Activated naive CD4-positive, alpha-beta T cell treated with anti-CD3 and anti-CD28 coated beads, Interleukin-2, amount 50 U/mL, for 72 hours (primary cell): ENCODE data around the gene TGM3. TPM values are rescaled to one million over a fixed set of nuclear protein-coding genes. Genes with fewer than 3 reads are reported as not detected.

Experiments
- ATAC-seq, 2 donors: fragments of 150-1000 bp; cut with Tn5 transposase; 2 replicates each; pipeline ENCODE4 v1.10.0; 2021; ENCODE audit warnings: mild to moderate bottlenecking in 2 of 2, moderate library complexity in 2 of 2
- DNase-seq, 2 donors: peaks; one replicate each; pipeline ENCODE4 v3.0.0; 2021 to 2022; ENCODE audit warnings: low spot score in 2 of 2
- H3K27ac Mint-ChIP-seq, 2 donors: one replicate each; pipeline ENCODE4 v1.8.0; 2022; ENCODE audit warnings: mild to moderate bottlenecking in 2 of 2, mixed read lengths in 2 of 2
- H3K36me3 Mint-ChIP-seq, 2 donors: one replicate each; pipeline ENCODE4 v1.8.0; 2022; ENCODE audit warnings: mixed read lengths in 2 of 2
- H3K9me3 Mint-ChIP-seq, 2 donors: one replicate each; pipeline ENCODE4 v1.8.0; 2022; ENCODE audit warnings: mixed read lengths in 2 of 2
- total RNA-seq, 2 donors: library from RNA; stranded (reverse); gene quantifications; one replicate each; pipeline ENCODE4 v1.2.3, GENCODE V29; 2022

Gene TGM3
- total RNA-seq, 2 donors from 2014 or later, result 0.16 TPM; not detected in 1

DNA sequence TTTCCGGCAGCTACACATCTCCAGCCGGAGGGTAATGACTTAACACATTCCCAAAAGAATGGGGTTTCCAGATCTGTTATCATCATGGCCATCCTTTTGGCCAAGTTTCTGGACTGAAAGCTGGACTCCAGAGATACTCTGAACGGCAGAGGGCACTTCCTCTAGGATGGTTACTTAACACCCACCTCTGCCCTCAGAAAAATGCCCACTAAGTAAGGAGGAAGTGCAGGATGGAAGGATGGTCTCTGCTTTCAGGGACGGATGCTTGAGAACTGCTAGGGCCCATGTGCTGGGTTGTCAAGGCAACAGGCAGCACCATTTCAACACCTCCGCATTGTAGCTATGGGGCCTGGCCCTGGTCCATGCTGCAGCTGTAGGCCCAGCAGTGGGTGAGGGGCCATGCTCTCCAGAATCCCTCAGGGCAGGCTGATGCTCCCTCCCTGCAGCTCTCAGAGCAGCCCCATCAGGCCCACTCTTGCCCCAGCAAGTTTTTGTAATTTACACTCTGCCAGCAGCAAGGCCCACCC, 16.5 kb upstream of the TGM3 start:
- no peak for ATAC-seq
- H3K9me3 Mint-ChIP-seq, result no peaks in the 10 kb centered on the region

DNA sequence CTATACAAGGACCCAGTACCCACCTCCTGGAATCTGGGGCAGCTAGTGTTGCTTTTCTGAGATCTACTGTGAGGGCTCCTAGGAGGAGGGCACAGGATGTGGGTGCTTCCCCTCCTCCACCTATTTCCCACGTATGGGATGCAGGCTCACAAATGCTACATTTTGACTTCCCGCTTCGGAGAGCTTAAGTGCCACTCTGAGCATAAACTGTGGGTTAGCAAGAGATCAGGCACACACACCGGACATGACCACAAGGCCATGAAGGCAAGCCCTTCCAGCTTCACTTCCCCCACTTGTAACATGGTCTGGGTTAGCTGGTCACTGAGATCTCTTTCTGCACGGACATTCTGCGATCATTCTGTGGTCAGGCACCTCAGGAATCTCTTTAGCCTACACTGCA, 15.7 kb upstream of the TGM3 start:
- Mint-ChIP-seq H3K9me3 (no peaks in the 10 kb centered on the region), H3K27ac (no peak overlapping the region), H3K36me3 (no peaks in the 10 kb centered on the region)
- ATAC-seq (no peak), DNase-seq (no peak)

More for the DNA sequence above, 16.5 kb upstream of the TGM3 start:
- no peak for DNase-seq
- Mint-ChIP-seq H3K36me3 (no peaks in the 10 kb centered on the region), H3K27ac (no peak overlapping the region)

DNA sequence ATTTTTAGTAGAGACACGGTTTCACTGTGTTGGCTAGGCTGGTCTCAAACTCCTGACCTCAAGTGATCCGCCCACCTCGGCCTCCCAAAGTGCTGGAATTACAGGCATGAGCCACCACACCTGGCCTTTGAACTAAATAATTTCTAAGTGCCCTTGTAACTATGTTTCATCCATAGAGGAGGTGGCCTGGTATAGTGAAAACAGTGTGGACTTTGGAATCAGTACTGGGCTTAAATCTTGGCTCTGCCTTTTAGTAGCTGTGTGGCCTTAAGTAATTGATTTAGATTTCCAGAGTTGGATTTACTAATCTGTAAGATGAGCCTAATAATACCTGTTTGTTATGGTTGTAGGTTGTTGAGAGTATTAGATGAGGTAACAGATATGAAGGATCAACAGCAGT, 14.2 kb upstream of the TGM3 start:
- DNase-seq (no peak), ATAC-seq (no peak)
- H3K36me3 Mint-ChIP-seq, result no peaks in the 10 kb centered on the region
- H3K27ac Mint-ChIP-seq, result no peak overlapping the region
- no peaks in the 10 kb centered on the region for H3K9me3 Mint-ChIP-seq

DNA sequence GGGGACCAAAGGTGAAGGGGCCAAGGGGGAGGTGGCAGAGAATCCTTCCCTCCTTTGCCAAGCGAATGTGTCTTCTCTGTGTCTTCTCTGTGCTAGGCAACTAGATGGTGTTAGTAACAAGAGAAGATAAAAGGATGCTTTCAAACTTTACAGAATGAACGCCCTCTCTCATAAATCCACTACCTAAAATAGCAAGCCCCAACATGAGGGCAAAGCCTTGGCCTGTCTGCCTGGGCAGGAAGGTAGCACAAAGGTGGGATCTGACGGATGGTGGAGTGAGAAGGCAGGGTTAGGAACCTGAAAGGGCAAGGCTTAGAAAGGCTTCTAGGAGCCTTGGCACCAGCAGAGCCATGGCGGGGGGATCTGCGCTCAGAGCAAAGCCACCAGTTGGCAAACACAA, 13.6 kb upstream of the TGM3 start:
- H3K36me3 Mint-ChIP-seq, result no peaks in the 10 kb centered on the region
- ATAC-seq (no peak), DNase-seq (no peak)
- H3K27ac Mint-ChIP-seq, result no peak overlapping the region
- H3K9me3 Mint-ChIP-seq, result no peaks in the 10 kb centered on the region

DNA sequence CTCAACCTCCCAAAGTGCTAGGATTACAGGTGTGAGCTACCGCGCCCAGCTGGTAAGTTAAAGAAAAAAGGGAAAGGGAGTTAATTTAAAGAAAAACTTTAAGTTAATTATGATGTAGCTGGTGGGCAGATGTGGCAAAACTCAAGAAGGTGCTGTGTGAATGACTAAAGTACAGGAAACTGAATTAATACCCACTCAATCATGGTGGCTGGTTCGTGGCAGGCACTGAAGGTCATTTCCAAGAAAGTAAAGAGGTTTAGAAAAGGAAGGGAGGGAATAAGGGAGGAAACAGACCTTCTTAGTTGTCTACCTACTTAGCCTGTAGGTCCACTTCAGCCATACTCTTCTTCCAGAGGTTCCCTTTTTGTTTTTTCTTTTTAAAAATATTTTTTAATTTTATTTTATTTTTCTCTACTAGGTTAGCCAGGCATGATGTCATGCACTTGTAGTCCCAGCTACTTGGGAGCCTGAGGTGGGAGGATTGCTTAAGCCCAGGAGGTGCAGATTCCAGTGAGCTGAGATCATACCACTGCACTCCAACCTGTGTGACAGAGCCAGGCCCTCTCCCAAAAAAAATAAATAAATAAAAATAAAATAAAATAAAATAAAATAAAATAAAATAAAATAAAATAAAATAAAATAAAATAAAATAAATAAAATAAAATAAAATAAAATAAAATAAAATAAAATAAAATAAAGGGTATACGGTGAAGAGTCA, 11.9 kb upstream of the TGM3 start:
- DNase-seq, result no peak
- no peak for ATAC-seq
- Mint-ChIP-seq H3K27ac (no peak overlapping the region), H3K36me3 (no peaks in the 10 kb centered on the region), H3K9me3 (no peaks in the 10 kb centered on the region)

DNA sequence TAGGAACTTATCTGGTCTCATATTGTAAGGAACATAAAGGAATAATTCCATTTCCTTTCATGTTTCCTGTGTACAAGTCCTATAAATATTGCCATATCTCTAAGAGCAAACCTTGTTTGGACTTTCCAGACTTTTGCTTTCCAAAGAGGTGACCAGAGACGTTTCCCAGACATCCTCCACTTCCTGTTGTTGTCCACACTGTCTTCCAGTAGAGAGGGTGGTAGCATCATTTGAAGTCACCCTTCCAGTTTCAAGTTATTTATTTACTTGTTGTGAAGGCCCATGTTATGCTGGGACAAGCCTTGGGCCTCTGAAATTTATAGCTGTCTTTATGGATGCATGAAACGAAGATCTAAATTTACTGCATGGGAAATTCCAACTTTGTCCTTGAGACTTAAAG, 10.6 kb upstream of the TGM3 start:
- no peak for DNase-seq
- H3K9me3 Mint-ChIP-seq, result no peaks in the 10 kb centered on the region
- H3K27ac Mint-ChIP-seq, result no peak overlapping the region
- H3K36me3 Mint-ChIP-seq, result no peaks in the 10 kb centered on the region
- no peak for ATAC-seq

DNA sequence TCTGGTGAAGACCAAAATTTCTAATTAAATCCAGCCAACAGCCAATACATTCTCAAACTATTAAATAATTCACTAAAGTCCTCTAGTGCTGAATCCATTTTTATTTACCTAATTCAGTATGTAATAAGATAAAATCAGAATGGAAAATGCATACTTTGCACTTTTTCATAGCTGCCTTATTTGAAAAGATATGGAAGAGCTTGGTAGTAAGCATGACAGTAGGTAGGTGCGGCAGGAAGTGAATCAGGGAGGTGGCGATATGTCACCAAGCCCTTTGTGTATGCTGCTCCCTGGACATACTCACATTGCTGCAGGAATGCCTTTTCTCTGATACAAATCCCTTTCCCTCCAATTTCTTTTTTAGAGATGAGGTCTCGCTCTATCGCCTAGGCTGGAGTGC, 10.2 kb upstream of the TGM3 start:
- no peaks in the 10 kb centered on the region for H3K36me3 Mint-ChIP-seq

DNA sequence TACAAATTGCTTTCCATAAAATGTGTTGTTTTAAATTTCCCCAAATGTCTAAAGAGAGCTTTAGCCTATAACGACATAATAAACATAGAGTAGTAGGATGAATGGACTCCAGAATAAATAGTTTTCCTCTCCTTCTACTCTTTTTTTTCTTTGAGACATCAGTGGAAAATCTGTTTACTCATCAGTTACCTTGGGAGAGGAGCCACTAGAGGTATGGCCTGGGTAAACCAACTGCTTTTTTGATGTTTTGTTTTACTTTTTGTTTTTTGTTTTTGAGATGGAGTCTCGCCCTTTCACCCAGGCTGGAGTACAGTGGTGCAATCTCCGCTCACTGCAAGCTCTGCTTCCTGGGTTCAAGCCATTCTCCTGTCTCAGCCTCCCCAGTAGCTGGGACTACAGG, 8.3 kb upstream of the TGM3 start:
- DNase-seq (no peak), ATAC-seq (no peak)
- Mint-ChIP-seq H3K9me3 (no peaks in the 10 kb centered on the region), H3K27ac (no peak overlapping the region), H3K36me3 (no peaks in the 10 kb centered on the region)

More for the DNA sequence above, 10.2 kb upstream of the TGM3 start:
- Mint-ChIP-seq H3K27ac (no peak overlapping the region), H3K9me3 (no peaks in the 10 kb centered on the region)
- no peak for DNase-seq
- no peak for ATAC-seq

DNA sequence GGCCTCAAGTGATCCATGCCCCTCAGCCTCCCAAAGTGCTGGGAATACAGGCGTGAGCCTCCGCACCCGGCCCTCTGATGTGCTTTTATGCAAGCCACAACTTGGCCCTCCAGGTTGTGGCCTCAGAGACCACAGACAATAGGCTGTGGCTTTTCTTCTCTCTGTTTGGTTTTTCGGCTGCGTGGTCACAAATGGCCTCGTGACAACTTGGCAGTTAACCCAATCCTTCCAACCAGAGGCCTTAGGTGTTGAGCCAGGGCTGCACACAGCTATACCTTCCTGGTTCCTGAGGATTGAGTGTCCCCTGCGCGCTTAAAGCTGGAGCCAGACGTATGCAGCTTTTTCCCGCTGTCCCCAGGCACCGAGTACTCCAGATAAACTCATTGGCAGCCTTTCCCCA, 6.3 kb upstream of the TGM3 start:
- Mint-ChIP-seq H3K27ac (no peak overlapping the region), H3K9me3 (no peaks in the 10 kb centered on the region), H3K36me3 (no peaks in the 10 kb centered on the region)
- DNase-seq (no peak), ATAC-seq (peak in 1 of 2 donors; percentile 20)

DNA sequence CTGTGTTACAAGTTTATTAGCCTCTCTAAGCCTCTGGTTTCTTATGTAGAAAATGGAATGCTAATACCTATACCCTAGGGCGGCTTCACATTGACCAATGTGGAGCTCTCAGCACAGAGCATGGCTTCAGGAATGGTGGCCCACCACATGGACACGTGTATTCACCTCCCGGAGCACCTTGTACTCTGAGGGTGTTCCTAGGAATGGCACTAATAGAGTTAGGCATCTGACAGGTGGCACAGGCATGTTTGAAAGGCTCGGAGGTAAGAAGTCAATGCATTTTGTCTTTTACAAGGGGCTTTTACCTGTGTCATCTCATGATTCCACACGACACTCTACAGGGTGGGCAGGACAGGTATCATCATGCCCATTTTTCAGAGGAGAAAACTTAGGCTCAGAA, 5.3 kb upstream of the TGM3 start:
- no peak for DNase-seq
- no peak for ATAC-seq
- Mint-ChIP-seq H3K9me3 (no peaks in the 10 kb centered on the region), H3K36me3 (no peaks in the 10 kb centered on the region), H3K27ac (no peak overlapping the region)

DNA sequence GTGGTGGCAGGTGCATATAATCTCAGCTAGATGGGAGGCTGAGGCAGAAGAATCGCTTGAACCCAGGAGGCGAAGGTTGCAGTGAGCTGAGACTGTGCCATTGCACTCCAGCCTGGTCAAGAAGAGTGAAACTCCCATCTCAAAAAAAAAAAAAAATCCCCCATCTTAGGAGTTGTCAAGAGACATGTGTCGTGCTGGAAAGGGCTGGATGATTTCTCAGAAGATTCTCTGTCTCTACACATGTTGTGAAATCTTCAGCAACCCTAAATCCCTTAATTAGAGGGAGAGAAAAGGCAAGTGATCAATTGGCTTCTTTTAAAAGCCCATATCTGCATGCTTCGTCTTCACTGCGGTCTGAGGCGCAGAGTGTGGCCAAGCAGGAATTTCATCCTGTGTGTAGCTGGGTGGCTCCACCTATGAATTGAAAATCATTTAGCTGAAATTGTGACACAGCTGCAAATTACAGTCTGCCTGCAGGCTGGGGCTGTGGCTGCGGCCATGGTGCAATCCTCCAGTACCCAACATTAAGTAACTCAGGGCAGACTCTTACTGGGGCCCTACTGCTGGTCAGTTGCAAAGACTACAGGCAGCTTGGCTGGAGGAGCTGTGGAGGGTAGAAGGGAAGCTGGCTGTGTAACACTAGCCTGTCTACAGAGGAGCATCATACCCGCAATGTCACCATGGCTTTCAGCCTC, 3.2 kb upstream of the TGM3 start:
- no peak for DNase-seq
- H3K27ac Mint-ChIP-seq, result no peak overlapping the region
- no peaks in the 10 kb centered on the region for H3K9me3 Mint-ChIP-seq
- H3K36me3 Mint-ChIP-seq, result no peaks in the 10 kb centered on the region
- ATAC-seq, result no peak

DNA sequence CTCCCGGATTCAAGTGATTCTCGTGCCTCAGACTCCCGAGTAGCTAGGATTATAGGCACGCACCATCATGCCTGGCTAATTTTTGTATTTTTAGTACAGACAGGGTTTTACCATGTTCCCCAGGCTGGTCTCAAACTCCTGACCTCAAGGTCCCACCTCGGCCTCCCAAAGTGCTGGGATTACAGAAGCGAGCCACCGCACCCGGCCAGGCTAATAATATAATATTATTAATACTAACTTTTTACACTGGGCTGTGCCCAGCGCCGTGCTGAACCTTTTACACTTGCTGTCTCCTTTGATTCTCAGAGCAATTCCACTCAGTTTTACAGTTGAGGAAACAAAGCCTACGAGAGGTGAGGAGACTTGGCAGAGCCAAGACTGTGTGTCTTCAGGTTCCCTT, 2.3 kb upstream of the TGM3 start:
- no peaks in the 10 kb centered on the region for H3K9me3 Mint-ChIP-seq
- DNase-seq, result no peak
- H3K36me3 Mint-ChIP-seq, result no peaks in the 10 kb centered on the region
- H3K27ac Mint-ChIP-seq, result no peak overlapping the region
- ATAC-seq, result no peak

DNA sequence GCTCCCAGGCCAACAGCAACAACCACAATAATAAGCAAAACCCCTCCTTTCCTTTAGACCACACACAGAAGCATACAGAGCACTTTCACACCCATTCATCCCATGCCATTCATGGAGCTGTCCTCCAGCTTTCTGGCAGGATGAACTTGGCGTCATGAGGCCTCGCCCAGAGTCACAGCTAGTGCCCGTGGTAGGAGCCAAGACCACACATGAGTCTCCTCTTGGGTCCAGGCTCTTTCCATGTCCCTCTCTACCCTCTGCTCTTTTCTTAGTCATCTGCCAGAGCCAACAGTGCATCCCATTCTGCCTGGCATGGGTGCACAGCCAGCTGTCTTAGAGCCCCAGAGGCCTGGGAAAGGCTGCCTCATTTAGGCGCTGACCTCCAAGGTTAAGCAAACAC, 1.8 kb upstream of the TGM3 start:
- ATAC-seq, result no peak
- DNase-seq, result no peak
- H3K36me3 Mint-ChIP-seq, result no peaks in the 10 kb centered on the region
- no peaks in the 10 kb centered on the region for H3K9me3 Mint-ChIP-seq
- no peak overlapping the region for H3K27ac Mint-ChIP-seq

DNA sequence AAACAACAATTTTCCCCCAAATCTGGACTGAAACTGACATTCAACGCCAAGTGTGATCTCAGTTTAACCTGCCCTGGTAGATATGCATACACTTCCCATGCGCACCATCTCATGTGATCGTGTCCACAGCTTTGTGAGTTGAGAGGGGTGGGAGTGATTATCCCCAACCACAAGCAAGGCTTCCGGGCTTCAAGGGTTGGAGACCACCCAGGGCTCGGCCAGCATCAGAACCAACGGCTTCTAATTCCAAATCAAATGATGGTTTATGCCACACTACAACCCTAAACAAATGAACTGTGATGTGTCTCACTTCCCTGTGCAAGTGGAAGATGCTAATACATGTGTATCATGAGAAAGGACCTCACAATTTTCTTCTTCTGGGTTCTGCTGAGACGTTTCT, 515 bp upstream of the TGM3 start:
- Mint-ChIP-seq H3K27ac (no peak overlapping the region), H3K9me3 (no peaks in the 10 kb centered on the region), H3K36me3 (no peaks in the 10 kb centered on the region)
- ATAC-seq (no peak), DNase-seq (no peak)

DNA sequence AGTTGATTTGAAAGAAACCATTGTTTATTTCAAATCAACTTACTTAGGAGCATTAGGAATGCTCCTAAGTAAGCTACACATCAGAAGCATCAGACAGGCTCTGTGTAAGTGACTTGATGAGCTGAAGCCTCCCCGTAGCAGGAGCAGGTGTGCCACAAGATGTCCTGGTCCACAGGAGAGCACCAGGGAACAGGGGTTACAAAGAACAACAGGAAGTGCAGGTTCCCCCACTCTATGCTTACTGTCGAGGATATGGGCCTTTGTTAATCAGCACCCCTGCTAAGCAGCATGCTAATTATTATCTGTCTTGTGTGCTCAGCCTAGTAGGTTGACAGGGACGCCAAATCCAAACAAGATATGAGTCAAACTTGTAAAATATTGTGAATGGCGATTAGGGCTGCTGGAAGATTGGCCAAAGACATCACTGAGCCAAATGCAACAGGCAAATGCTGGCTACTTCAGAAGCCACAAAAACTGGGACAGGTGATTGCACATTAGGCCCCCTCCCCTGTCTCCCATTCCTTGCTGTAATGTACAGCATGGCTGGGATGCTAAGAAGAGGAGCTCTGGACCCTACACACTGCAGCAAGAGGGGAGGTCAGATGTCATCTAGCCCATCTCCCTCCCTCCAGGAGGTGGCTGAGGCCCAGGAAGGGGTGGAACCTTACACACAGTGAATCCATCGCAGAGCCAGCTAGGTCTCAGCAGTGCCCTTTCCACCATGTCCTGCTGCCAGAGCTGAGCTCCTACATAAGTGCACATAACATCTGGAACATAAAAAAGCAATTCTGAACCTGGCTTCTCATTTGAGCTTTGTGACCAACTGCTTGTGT, 939 bp downstream of the TGM3 start:
- Mint-ChIP-seq H3K9me3 (no peaks in the 10 kb centered on the region), H3K27ac (no peak overlapping the region), H3K36me3 (no peaks in the 10 kb centered on the region)
- ATAC-seq (no peak), DNase-seq (no peak)

DNA sequence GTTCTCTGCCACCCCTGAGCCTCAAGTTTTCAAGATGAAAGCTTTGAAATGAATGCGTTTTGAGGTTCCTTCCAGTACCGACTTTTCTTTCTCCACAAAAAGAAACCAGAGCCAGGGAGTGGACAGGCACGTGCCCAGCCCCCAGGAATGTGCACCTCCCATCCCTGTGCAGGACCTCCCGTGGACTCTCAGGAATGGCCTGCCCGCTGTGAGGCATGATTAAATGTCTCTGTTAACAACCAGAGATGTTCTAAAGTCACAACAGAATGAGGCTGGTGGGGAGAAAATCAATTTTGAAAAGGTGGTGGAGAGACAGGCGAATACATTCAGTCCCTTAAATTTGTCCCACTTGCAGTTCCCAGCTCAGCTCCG, 1.5 kb downstream of the TGM3 start:
- no peaks in the 10 kb centered on the region for H3K36me3 Mint-ChIP-seq

DNA sequence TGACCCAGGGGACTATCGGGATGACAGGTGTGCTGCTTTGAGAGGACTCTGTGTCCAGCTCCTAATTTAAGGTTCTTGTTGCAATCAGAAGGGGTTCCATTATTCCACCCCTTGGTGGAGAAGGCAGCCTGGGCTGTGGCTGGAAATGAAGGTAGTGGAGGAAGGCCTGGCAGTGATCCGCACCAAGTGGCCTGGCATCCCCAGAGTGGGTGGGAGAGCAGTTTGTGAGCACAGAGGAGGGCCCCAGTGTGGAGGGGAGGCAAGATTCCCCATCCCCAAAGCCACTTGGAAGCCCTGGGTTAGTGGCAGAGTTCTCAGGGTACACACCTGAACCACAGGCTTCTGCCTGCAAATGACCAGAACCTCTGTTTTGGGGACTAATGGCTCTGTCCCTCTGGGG, 2.3 kb downstream of the TGM3 start:
- H3K27ac Mint-ChIP-seq, result no peak overlapping the region
- ATAC-seq, result no peak
- no peaks in the 10 kb centered on the region for H3K36me3 Mint-ChIP-seq
- DNase-seq, result no peak
- H3K9me3 Mint-ChIP-seq, result no peaks in the 10 kb centered on the region

More for the DNA sequence above, 1.5 kb downstream of the TGM3 start:
- DNase-seq, result no peak
- no peak overlapping the region for H3K27ac Mint-ChIP-seq
- no peaks in the 10 kb centered on the region for H3K9me3 Mint-ChIP-seq
- no peak for ATAC-seq
